Measurements from ENCODE around the gene PNLDC1.

Gene PNLDC1

GRCh38 chr6:159766906-159767305 is 33.2 kb upstream of the PNLDC1 start:
- TF ChIP-seq CTCF (IDR thresholded peaks at IDR 0.05; ENCODE audit: insufficient read depth, low read depth, low read length, missing control alignments), result no peak
- H3K4me3 ChIP-seq (ENCODE audit: low read depth, low read length), result no peak overlapping the region
- DNase-seq (ENCODE audit: low read depth), result no peak

- DNase-seq (ENCODE audit: low read depth), result no peak
Measured at GRCh38 chr6:159769470-159769869, 30.6 kb upstream of the PNLDC1 start.

GRCh38 chr6:159772196-159772595 is 27.9 kb upstream of the PNLDC1 start:
- no peak for DNase-seq (ENCODE audit: low read depth)
- no peak for TF ChIP-seq CTCF (IDR thresholded peaks at IDR 0.05; ENCODE audit: insufficient read depth, low read depth, low read length, missing control alignments)

More at GRCh38 chr6:159769470-159769869, 30.6 kb upstream of the PNLDC1 start:
- no peak overlapping the region for H3K4me3 ChIP-seq (ENCODE audit: low read depth, low read length)
- no peak for TF ChIP-seq CTCF (IDR thresholded peaks at IDR 0.05; ENCODE audit: insufficient read depth, low read depth, low read length, missing control alignments)

GRCh38 chr6:159777240-159777904 is 22.7 kb upstream of the PNLDC1 start:
- no peak overlapping the region for H3K4me3 ChIP-seq (ENCODE audit: low read depth, low read length)
- no peak for DNase-seq (ENCODE audit: low read depth)
- no peak for TF ChIP-seq CTCF (IDR thresholded peaks at IDR 0.05; ENCODE audit: insufficient read depth, low read depth, low read length, missing control alignments)

More at GRCh38 chr6:159772196-159772595, 27.9 kb upstream of the PNLDC1 start:
- no peak overlapping the region for H3K4me3 ChIP-seq (ENCODE audit: low read depth, low read length)

GRCh38 chr6:159778131-159778530 is 21.9 kb upstream of the PNLDC1 start:
- H3K4me3 ChIP-seq (ENCODE audit: low read depth, low read length), result no peak overlapping the region
- DNase-seq (ENCODE audit: low read depth), result no peak
- no peak for TF ChIP-seq CTCF (IDR thresholded peaks at IDR 0.05; ENCODE audit: insufficient read depth, low read depth, low read length, missing control alignments)

GRCh38 chr6:159778542-159779103 is 21.5 kb upstream of the PNLDC1 start:
- no peak overlapping the region for H3K4me3 ChIP-seq (ENCODE audit: low read depth, low read length)
- no peak for DNase-seq (ENCODE audit: low read depth)
- no peak for TF ChIP-seq CTCF (IDR thresholded peaks at IDR 0.05; ENCODE audit: insufficient read depth, low read depth, low read length, missing control alignments)

- TF ChIP-seq CTCF (IDR thresholded peaks at IDR 0.05; ENCODE audit: insufficient read depth, low read depth, low read length, missing control alignments), result no peak
- H3K4me3 ChIP-seq (ENCODE audit: low read depth, low read length), result peak overlapping the region; percentile 91
Measured at GRCh38 chr6:159788276-159788675, 11.8 kb upstream of the PNLDC1 start.

More at GRCh38 chr6:159788276-159788675, 11.8 kb upstream of the PNLDC1 start:
- DNase-seq (ENCODE audit: low read depth), result peak; percentile 34

Data from GM12865 (cell line).